ENCODE measurements around the gene CRAT. TPM values are rescaled to one million over a fixed set of nuclear protein-coding genes. Genes with fewer than 3 reads are reported as not detected.

Gene CRAT
- total and polyA plus RNA-seq, 12 donors, result 19.5 to 84.7 (median 72.1) TPM

DNA sequence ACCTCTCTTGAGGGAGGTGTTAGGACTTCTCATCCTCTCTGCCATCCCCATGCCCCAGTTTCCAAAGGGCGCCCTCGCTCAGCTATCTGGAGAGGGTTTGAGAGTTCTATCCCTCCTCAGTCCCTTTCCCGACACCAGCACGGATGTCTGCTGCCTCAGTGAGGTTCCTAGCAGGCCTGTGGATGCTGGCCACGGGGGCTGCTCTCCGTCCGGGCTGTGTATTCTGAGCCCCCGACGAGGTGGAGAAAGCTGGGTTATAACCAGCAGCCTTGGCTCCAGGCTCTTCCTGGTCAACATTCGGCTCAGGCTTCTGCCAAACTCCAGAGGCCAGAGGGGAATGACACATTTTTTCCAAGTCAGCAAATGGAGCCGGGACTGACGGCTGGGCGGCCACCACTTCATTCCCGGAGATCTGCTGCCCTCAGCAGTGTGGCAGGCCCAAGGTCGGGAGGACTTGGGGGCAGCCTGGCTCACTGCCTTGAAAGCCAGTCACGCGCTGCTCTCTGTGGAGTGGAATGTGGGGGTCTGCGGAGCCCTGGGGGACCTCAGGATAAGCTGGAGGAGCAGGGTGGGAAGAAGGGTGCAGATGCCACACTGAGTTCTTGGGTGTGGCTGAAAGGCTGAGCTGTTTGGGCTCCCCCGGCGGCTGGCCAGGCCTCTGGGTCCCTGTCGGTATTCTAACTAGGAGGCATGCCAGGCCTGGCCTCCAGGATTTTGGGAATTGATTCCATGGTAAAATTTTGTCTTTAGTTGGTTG lies 28.1 kb upstream of the CRAT start:
- Histone ChIP-seq H3K4me3 (peak overlapping the region in 6 of 10 donors; percentile 53 to 62 (median 58)), H3K27ac (peak overlapping the region; percentile 90 to 100 (median 100)), H3K36me3 (peaks cover 0 to 60% (median 13%) of the 10 kb centered on the region in 9 donors), H3K27me3 (no peaks in the 10 kb centered on the region), H3K9me3 (no peaks in the 10 kb centered on the region), H3K4me1 (peaks cover 40 to 65% (median 57%) of the 10 kb centered on the region in 9 donors)
- peak; percentile 62 to 71 for DNase-seq
- intact Hi-C loops (cut with DNase I), result loop anchor here (1.0 to 10.0 kb wide), 14 partner anchors 38 to 646 kb away; partner anchors contain the start of gene NTMT1 (in 1 of the 10)
- TF ChIP-seq, protein P1, sequence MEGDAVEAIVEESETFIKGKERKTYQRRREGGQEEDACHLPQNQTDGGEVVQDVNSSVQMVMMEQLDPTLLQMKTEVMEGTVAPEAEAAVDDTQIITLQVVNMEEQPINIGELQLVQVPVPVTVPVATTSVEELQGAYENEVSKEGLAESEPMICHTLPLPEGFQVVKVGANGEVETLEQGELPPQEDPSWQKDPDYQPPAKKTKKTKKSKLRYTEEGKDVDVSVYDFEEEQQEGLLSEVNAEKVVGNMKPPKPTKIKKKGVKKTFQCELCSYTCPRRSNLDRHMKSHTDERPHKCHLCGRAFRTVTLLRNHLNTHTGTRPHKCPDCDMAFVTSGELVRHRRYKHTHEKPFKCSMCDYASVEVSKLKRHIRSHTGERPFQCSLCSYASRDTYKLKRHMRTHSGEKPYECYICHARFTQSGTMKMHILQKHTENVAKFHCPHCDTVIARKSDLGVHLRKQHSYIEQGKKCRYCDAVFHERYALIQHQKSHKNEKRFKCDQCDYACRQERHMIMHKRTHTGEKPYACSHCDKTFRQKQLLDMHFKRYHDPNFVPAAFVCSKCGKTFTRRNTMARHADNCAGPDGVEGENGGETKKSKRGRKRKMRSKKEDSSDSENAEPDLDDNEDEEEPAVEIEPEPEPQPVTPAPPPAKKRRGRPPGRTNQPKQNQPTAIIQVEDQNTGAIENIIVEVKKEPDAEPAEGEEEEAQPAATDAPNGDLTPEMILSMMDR (IDR thresholded peaks at IDR 0.05), result no peak
- ATAC-seq, result peak; percentile 3 to 36 (median 6)
- WGBS, 2 donors, result 15 to 17% methylated on average over 21 of the region's 21 CpGs

DNA sequence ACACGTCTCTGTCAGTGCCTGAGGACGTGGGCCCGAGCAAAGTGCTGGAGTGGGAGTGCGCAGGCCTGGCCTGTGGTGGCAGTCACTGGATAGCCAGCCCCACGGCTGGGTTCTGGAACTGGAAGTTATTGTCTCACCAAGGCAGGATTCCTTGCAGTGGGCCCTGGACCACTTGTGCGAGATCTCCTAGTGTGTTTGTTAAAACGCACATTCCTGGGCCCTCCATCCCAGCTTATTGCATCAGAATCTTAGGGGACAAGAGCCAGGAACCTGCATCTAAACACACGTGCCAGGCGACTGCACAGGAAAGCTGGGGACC lies 27.5 kb upstream of the CRAT start:
- no peak overlapping the region for H3K4me3 ChIP-seq
- H3K36me3 ChIP-seq, result peaks cover 0 to 64% (median 13%) of the 10 kb centered on the region in 9 donors
- H3K27ac ChIP-seq, result peak overlapping the region; percentile 90 to 100 (median 100)
- H3K27me3 ChIP-seq, result no peaks in the 10 kb centered on the region
- peak in 1 of 2 donors; percentile 14 for DNase-seq
- ATAC-seq, result no peak
- peaks cover 36 to 60% (median 52%) of the 10 kb centered on the region in 9 donors for H3K4me1 ChIP-seq
- no peaks in the 10 kb centered on the region for H3K9me3 ChIP-seq
- TF ChIP-seq, protein P1 (IDR thresholded peaks at IDR 0.05), result no peak
- intact Hi-C loops (cut with DNase I), result loop anchor here in 9 of 10 donors (2.0 to 10.0 kb wide), 11 partner anchors 39 to 647 kb away; partner anchors contain the start of gene NTMT1 (in 1 of the 9)
- 75 to 78% methylated on average over 9 of the region's 9 CpGs for WGBS, 2 donors

DNA sequence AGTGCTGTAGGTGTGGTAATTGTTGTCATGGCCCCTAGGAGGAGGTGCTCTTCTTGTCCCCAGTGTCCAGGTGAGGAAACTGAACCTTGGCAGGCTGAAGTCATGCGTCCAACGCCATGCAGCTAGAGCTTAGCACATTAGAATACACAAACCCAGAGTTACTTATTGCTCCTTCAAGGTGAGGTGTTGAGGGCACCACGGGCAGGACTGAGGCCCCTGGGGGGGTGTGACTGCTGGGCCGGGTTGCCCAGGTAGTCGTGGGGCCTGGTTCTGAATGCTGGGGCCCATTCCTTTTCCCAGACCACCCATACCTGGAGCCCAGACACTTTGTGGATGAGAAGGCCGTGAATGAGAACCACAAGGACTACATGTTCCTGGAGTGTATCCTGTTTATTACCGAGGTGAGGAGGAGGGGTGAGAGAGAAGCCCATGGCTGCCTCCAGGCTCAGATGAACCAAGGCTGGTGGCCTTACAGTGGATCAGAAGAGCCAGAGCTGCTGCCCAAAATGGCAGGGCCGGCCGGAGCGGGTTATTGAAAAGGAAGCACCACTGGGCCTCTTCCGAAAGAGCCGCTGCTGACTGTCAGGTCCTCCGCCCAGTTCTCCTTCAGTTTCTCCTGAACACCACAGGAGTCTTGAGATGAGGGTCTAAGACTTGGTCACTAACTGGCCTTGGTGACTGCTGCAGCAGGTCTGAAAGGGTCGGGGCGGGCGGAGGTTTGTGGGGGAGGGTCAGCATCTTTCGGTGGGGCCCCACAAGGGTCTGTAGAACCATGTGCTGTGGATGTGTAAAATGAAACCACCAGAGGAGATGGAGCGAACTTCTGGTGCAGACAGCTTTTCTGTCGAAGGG lies 26.9 kb upstream of the CRAT start:
- Histone ChIP-seq H3K36me3 (peaks cover 0 to 67% (median 13%) of the 10 kb centered on the region in 9 donors), H3K4me1 (peaks cover 32 to 54% (median 46%) of the 10 kb centered on the region in 9 donors), H3K27me3 (no peaks in the 10 kb centered on the region), H3K4me3 (no peak overlapping the region), H3K9me3 (no peaks in the 10 kb centered on the region), H3K27ac (peak overlapping the region; percentile 90 to 100 (median 100))
- TF ChIP-seq, protein P1 (IDR thresholded peaks at IDR 0.05), result no peak
- DNase-seq (no peak), ATAC-seq (no peak)
- WGBS, 2 donors, result 82% methylated on average over 19 of the region's 19 CpGs
- intact Hi-C loops (cut with DNase I), result loop anchor here in 9 of 10 donors (2.0 to 10.0 kb wide), 11 partner anchors 39 to 647 kb away; partner anchors contain the start of gene NTMT1 (in 1 of the 9)

DNA sequence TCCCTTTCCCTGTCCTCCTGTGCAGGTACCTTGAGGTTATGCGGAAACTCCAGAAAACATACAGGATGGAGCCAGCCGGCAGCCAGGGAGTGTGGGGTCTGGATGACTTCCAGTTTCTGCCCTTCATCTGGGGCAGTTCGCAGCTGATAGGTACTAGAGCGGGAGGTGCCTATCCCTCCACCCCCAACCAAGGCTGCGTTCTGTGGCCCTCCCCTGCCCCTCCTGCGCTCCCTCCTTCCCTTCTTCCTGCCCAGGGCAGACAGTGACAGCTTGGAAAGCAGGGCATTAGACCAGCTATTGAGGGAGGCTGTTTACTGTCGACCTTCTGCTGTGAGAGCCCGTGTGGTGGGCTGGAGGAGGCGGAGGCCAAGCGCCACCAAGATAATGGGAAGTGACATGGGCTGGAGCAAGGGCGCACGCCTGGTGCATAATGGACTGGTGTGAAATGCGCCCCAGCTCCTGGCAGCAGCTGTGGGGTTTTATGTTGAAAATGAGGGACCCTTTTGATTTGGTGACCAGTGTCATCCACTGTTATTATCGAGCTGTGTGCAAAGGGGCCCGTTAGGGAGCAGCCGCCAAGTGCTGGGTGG lies 25.9 kb upstream of the CRAT start:
- Histone ChIP-seq H3K27me3 (no peaks in the 10 kb centered on the region), H3K4me1 (peaks cover 23 to 48% (median 36%) of the 10 kb centered on the region in 9 donors), H3K27ac (peak overlapping the region in 2 of 10 donors; percentile 100), H3K9me3 (no peaks in the 10 kb centered on the region), H3K4me3 (no peak overlapping the region), H3K36me3 (peaks cover 0 to 67% (median 13%) of the 10 kb centered on the region in 9 donors)
- WGBS, 2 donors, result 70 to 77% methylated on average over 16 of the region's 16 CpGs
- intact Hi-C loops (cut with DNase I), result loop anchor here in 7 of 10 donors (5.0 to 10.0 kb wide), 7 partner anchors 118 to 648 kb away; partner anchors contain the start of gene NTMT1 (in 1 of the 7)
- no peak for ATAC-seq
- TF ChIP-seq, protein P1 (IDR thresholded peaks at IDR 0.05), result no peak
- no peak for DNase-seq
